T-helper 2 cell treated with Interferon-gamma antibody and Interleukin-4, amounts not matched to agents 100 ng/mL and 5 ng/mL, for 36 hours (primary cell): Measurements from ENCODE around the gene COQ5. TPM values are rescaled to one million over a fixed set of nuclear protein-coding genes. Genes with fewer than 3 reads are reported as not detected.

Experiments used
- intact Hi-C: fragments of 100-400 bp; cut with micrococcal nuclease; formaldehyde crosslinking; loops from one replicate; pipeline ENCODE4 v1.15.1; 2023
- total RNA-seq: library from RNA; stranded (reverse); gene quantifications from 2 replicates; pipeline ENCODE4 v1.2.3, GENCODE V29; 2022

COQ5 gene
- total RNA-seq, 1 donor from 2014 or later: 28.7 TPM

GRCh38 chr12:120460157-120460556 is 68.8 kb downstream of the COQ5 start:
- intact Hi-C loops: no loop called here

- intact Hi-C loops: no loop called here
Measured at GRCh38 chr12:120457133-120457532, 71.8 kb downstream of the COQ5 start.

GRCh38 chr12:120455302-120455701 is 73.7 kb downstream of the COQ5 start:
- intact Hi-C loops: loop anchor here (2.0 kb wide), 1 partner anchor 13 kb away; the partner anchor contains the start of gene SRSF9

DNA sequence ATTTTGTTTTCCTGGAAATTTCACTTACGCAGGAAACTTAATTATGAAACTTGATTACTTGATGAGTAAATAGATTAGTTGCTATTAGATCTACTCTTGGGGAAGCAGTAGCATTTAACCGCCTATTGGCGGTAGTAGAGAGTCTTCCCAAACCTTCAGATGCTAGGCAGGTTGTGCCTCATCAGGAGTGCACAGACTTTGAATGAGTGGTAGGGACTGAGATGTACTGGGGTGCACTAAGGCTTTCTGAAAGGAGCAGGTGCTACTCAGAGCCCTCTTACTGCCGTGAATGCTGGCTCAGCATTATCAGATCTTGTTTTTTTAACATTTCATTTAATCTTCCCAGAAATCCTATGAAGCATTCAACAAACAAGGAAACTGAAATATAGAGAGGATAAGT is 75.0 kb downstream of the COQ5 start:
- intact Hi-C loops: loop anchor here (2.0 kb wide), 1 partner anchor 15 kb away; the partner anchor contains the start of gene SRSF9

Other genes starting within 250 kb of the COQ5 start
- gene RNU4-2, start 237.3 kb downstream of the COQ5 start, total RNA-seq: 7,202 and 7,829 TPM in 2 replicates
- 3,138 and 3,380 TPM in 2 replicates for gene RNU4-1, start 235.9 kb downstream of the COQ5 start, total RNA-seq
- gene SIRT4, start 226.8 kb downstream of the COQ5 start, total RNA-seq: 1.2 and 1.6 TPM in 2 replicates
- gene PLA2G1B, start 201.4 kb downstream of the COQ5 start, total RNA-seq: not detected in 2 replicates
- gene MSI1, start 160.0 kb downstream of the COQ5 start, total RNA-seq: not detected in 2 replicates
- gene COX6A1, start 91.0 kb downstream of the COQ5 start, total RNA-seq: 280 and 287 TPM in 2 replicates
- gene TRIAP1, start 82.8 kb downstream of the COQ5 start, total RNA-seq: 30.7 and 31.9 TPM in 2 replicates
- 27.9 and 29.0 TPM in 2 replicates for gene GATC, start 82.7 kb downstream of the COQ5 start, total RNA-seq
- 203 TPM in 2 replicates for gene SRSF9, start 59.4 kb downstream of the COQ5 start, total RNA-seq
- 331 and 335 TPM in 2 replicates for gene DYNLL1, start 33.0 kb downstream of the COQ5 start, total RNA-seq
- 173 and 183 TPM in 2 replicates for gene RNF10, start 5.2 kb upstream of the COQ5 start, total RNA-seq
- gene POP5, start 52.2 kb upstream of the COQ5 start, total RNA-seq: 63.5 and 67.7 TPM in 2 replicates
- gene CABP1, start 111.5 kb upstream of the COQ5 start, total RNA-seq: not detected in 2 replicates
- gene MLEC, start 158.0 kb upstream of the COQ5 start, total RNA-seq: 139 and 143 TPM in 2 replicates
- gene UNC119B, start 181.3 kb upstream of the COQ5 start, total RNA-seq: 20.3 and 20.6 TPM in 2 replicates
- 14.6 and 17.6 TPM in 2 replicates for gene ACADS, start 196.7 kb upstream of the COQ5 start, total RNA-seq